GM19324 (cell line): ENCODE results near the gene SMC3.
"Not testable (repeated sequence)": the region's sequence is repeated elsewhere in the genome, so short reads cannot be mapped to it uniquely, and the experiment has no call there.

Source experiments
- ATAC-seq: cut with Tn5 transposase; IDR thresholded peaks from one replicate; pipeline ENCODE4 v1.9.1; 2021; ENCODE audit warnings: mild to moderate bottlenecking, moderate library complexity; ENCODE audit not compliant: unreplicated experiment, low FRiP score

Gene SMC3

DNA sequence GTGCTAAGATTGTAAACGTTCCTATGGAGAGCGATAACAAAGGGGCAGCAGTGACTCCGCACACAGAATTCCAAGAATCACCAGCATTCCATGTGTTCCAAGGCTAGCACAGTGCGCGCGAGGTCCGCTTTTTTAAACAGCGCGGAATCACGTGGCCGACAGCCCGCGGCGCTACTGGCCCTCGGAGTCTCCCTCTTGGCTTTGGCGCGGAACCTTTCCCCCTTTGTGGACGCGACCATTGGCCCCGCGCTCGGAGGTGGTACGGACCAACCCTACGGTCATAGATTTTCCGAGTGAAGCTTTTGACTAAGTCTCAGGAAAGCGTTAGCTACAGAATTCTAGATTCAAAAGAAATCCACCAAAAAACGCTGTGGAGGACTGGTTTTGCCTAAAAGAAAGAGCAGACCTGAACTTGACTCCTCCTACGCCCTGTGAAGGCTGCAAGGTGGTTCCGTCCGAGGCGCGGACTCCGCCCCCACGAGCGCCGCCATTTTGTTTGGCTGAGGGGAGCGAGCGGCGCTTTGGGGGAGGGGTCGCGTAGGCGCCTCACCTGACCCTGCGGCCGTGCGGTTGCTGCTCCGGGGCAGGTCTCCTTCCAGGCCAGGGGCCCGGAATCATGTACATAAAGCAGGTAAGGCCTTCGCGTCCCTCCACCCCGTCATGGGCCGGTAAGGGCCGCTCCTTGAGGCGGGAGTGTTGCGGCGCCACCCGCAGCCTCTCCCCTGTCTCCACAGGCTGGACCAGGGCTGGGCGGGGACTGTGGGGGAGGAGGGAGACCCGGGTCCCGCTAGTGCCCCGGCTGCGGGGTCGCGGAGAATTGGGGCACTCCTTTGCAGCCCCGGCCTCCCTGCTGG lies at the start of gene SMC3:
SMC3 (plus strand) TSS at position 495 of the 854 bp plus-strand sequence; CDS start at position 617, 122 bp downstream.
- peak; percentile 91 for ATAC-seq

DNA sequence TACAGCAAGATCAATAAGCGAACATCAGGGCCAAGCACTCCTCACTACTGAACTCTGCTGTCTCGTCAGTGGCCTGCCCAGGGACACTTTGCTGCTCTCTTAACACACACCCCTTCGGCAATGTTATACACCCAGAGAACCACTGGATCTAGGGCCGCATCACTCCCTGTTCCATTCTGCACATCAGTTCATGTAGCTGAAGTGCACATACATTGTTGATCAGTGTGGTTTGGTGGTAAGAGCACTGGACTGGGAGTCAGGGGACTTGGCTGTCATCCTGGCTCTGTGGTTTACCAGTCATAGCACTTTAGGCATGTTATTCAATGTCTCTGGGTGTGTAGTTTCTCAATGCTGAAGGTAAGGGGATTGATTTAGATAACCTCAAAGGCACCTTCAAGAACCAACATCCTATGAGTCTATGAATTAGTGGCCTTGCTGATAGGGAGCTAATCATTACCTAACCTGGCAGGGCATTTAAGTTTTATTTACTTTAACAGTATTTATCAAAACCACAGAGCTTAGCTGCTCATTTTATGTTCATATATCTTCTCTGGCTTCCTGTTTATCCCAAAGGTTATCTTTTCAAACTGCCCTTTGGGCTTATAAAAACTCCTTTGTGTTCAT lies 45.0 kb upstream of the SMC3 start:
- ATAC-seq, result no peak

DNA sequence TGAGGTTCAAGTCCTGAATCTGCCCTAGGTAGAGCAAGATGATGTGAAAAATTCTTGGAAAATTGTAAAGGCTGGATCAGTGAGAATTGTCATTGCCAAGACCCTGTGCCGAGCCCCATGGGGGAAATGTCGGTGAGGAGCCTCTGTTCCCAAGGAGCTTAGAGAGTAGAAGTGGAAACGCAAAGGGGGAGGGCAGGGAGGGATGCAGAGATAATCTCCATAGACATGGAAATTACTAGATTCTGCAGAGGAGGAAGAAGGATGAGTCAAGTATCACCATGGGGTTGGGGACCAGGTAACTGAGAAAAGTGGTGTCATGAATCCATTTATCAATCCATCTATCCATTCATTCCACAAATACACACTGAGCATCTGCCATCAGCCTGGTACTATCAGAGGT lies 43.8 kb upstream of the SMC3 start:
- no peak for ATAC-seq

DNA sequence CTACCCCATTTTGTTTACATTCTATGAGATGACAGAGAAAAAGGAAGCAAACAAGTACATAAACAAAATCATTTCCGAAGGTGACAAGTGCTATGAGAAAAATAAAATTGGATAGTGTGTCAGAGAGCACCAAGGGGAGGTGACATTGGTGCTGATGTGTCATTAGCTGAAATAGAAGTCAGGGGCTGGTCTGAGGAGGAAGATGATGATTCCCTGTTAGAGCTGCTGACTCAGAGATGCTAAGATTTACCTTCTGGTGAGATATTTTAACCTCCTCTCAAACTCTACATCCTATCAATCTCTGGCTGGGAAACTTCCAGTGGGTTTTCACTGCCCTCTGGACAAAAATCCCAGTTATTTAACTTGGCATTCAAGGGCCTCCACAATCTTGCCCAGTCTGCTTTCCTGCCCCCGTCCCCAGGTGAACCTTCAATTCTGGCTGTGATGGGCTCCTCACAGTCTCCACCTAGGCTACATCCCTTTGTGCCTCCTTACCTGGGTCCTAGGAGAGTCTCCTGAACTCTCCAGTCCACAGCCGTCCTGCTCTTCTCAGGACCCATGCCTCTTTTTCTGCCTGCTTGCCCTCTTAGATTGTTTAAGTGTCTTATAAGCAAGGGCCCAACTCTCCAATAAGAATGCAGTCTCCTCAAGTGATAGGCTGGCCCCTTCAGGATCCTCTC lies 43.2 kb upstream of the SMC3 start:
- no peak for ATAC-seq

DNA sequence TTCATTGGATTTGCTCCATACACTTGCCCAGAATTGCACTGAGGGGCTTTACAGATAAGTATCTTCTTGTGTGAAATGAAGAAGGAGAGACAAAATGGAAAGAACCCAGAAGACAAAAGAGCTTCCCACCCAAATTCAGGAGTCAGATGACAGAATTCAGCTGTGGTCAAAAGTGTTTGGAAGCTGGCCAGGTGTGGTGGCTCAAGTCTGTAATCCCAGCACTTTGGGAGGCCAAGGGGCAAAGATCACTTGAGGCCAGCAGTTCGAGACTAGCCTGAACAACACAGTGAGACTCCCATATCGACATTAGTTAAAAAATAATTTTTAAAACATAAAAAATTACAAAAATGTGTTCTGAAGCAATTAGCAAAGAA lies 42.6 kb upstream of the SMC3 start:
- no peak for ATAC-seq

DNA sequence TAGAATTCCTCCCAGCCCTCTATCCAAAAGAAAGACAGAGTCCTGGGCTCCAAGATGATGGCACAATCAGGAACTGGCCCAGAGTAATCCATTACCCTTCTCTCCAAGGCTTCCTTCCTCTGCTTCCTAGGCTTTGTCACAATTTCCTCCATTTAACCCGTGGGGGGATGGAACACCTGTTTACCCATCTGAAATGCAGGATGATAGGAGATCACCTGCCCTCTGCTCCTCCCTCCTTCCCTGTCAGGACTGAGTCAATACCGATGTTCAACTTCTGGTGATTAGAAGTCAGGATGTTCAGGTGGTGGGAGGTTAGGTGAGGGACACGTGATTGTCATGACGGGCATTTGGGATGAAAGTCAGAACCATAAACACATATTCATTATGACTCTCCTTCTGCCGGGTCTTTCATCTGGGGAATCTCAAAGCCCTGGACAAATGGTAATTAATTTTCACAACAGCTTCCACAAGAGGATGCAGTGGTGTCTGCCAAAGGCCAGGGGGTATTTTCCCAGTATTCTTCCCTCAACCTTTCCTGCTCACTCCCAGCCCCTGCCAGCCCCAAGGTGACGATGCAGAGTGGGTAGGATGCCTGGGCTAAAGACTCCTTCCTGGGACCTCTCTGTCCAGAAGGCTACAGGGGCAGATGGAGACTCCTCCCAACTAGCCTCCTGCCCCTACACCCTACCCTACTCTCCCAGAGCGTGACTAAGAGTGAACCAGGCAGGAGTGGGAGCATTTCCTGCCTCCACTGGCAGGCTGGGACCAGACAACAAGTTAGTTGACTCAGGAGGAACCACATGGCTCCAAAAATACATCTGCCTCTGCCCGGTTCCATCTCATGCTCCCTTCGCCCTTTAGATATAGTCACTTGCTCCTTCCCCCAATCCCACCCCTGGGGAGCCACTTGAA lies 41.9 kb upstream of the SMC3 start:
- no peak for ATAC-seq

DNA sequence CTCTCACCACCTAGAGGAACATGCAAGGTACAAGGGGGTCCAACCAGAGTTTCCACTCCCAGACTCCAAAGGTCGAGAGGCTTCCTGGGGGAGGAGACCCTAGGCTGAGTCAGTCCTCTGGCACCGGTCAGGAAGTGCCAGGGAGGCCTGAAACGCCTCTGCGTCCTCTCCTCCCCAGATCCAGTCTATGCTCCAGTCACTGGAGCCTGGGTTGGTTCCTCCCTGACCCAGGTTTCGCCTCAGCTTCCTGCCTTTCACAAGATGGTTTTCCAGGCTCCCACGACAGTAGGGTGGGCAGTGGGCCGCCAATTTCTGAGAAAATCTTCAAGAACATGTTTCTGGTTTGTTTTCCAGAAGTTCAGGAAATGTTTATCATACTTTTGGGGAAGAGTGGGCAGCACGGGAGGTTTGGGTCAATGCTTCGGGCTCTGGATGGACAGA lies 39.7 kb upstream of the SMC3 start:
- ATAC-seq, result no peak

DNA sequence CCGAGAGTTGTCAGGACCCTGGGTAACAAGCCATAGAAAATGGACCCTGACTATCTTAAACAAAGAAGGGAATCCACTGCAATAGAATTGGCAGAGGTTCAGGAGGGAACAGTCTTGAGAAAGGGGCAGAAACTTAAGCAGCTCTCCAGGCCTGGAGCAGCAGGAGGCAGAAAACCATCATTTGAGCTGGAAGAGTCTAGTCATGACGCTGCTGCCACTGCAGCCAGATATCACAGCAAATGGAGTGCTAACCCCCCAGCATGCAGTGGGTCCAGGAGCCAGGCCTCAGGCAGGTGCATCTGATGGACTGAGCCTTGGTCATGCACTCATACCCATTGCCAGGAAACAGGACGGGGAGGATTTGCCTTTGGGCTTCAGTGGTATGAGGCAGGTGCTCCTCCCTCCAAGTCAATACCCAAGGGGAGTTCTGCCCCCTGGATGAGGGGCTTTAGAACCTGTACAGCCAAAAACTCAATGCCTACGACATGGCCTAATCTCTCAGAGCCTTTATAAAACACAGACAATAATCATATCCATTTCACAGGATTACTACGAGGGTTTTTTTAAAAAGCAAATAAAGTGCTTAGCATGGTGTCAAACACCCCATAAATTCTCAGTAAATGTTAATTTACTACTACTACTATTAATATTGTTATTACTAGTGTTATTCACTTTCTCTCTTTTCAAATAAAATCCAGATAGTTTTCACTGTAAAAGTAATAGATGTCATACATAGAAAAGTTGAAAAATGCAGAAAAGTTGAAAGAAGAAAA lies 39.1 kb upstream of the SMC3 start:
- no peak for ATAC-seq

DNA sequence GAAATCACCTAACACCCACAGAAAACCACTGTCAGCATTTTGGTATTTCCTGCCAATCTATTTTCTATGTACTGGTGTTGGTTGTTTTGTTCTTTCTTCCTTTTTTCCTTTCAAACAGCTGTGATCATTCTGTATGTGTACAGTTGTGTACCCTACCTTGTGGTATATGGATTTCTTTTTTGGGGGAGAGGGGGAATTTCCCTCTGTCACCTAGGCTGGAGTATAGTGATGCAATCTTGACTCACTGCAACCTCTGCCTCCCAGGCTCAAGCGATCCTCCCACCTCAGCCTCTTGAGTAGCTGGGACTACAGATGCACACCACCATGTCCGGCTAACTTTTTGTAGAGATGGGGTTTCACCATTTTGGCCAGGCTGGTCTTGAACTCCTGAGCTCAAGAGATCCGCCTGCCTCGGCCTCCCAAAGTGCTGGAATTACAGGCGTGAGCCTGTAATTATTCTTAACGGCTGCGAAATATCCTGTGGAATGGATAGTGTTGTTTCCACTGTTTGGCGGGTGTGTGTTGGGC lies 38.4 kb upstream of the SMC3 start:
- peak; percentile 55 for ATAC-seq

DNA sequence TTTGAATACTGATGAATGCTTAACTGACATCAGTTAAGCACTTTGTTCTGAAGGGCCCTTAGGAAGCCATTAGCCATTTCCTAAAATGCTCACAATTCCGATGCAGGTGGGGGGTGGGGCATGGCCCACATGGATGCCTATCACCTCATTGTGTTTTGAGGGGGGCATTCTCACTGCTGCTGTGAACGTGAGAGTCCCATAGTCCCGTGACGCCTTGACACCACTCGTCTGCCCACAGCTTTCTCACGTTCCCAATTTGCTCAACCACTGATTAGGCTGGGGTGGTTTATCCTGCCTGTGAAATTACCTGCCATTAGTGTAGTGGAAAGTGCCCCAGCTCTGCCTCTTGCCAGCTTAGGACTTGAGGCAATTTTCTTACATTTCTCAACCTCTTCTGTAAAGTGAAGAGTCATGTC lies 37.9 kb upstream of the SMC3 start:
- ATAC-seq, result no peak

DNA sequence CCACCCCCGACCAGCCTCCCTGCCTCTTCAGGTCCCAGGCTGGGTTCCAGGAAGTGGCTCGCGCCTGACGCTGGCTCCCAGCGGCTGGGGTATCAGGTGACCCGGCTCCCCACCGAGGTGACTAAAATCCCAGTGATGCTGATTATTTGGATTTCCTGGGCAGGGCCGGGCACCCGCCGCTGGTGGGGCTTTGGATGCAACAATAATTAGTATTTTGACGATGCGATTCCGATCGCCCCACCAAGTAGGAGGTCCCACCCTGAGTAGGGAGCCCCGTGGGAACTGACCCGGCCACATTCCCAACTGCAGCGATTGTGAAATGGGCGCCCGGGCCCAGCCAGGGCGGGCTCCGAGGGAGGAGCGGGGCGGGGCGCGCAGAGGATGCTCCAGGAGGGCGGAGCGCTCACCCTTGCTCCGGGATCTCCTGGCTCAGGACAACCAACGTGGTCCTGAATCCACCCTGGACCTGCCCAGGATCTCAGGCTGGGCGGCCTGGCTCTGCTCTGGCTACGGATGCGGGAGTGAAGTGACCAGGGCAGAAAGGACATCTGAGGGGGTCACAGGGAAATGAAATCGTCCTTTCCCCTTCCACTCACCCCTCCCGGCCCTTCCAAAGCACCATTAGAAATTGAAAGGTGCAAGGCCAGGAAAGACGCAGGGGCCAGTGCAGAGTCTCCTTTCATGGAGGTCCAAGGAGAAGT lies 37.2 kb upstream of the SMC3 start:
- ATAC-seq, result no peak

DNA sequence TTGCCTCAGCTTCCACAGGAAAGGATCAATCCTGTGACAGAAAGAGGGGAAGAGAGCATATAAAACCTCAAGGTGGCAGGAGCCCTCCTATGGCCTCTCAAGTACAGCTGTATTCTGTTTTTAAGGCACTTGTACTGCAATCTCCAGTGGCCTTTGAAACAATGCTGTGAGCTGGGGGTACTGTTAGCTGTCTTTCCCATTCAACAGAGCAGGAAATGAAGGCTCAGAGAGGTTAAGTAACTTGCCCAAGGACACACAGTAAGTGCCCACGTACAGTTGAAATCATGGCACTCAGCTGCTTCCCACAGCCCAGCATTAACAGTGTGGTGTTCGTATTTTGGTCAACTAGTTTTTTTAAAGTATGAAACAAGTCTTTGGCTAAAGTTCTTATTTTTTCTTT lies 35.8 kb upstream of the SMC3 start:
- no peak for ATAC-seq

DNA sequence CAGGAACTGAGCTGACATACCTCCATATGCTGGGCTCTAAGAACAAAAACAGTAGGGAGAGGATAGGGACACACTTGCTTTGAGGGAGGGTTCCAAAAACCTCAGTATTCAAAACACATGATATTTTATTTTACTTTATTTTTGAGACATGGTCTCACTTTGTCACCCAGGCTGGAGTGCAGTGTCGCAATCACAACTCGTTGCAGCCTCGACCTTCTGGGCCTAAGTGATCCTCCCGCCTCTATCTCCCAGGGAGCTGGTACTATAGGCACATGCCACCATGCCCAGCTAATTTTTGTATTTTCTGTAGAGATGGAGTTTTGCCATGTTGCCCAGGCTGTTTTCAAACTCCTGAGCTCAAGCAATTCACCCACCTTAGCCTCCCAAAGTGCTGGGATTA lies 34.9 kb upstream of the SMC3 start:
- ATAC-seq, result not testable (repeated sequence)

DNA sequence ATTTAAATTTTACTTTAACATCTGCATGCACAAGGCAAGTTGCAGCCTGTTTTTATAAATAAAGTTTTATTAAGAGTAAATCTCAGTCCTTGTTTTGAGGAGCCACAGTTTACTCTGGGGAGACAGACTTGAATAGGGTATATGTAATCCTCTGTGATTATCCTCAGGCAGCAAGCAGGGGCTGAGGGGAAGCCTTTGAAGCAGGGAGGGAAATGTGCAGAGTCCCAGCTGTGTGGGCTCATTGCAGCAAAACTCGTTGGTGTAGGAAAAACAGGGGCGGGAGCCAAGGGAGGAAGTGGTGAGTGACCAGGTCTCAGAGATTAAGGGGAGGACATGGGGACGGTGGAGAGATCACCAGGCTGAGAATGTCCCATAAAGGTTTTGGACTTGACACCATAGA lies 34.3 kb upstream of the SMC3 start:
- ATAC-seq, result no peak

DNA sequence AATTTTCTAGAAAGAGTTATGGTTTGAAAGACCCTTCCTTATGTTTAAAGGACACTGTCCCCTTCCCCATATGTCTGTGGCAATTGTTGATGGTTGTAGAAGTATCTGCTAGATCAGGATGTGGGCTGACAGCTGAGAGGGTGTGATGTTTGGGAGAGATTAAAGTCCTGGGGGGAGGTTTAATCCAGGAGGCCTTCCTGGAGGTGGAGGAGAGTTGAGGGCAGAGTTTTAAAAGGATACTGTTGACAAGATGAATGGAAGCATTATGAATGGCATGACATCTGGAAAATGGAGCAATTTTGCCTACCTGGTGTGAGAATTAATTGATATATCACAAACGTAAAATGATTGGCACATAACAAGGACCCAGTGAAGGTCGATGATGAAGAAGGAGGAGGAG lies 32.9 kb upstream of the SMC3 start:
- no peak for ATAC-seq

DNA sequence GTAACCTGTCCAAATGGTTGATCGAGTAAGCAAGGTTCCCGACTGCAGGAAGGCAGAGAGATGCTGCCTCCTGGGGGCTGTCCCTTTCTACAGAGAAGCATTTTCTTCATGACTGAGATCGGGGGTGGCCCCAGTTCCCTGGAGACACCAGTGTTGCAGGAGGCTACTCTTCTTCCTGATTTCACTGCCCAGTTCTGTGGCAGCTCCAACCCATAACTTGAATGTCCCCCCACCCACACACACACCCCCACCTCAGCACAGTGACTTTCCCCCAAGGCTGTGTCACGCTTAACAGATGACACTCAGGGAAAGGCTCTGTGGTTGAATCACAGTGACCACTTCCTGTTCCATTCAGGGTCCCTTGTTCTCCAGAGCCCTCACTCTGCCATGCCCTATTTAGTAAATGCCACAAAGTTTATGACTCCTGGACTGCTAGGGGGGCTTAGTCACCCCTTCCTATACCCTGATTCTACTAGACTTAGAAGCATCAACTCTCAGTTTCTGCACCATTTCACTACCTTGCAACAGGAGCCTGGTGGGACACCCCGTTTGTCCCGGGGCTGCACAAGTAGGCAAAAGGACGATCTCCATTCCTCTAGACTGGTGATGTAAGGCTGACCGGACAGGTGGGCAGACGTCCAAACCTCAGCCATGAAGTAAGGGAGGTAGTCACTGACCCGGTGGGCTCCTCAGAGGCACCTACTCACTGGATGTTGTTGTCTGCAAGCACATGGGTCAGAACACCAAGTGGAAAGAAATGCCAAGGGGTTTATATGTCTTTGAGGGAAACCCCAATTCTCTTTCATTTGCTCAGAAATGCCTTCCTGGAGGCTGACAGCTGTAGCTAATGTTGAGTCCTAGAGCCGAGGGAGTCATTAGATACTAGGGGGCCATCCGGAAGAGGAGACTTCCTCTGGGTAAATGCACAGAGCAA lies 31.3 kb upstream of the SMC3 start:
- peak; percentile 75 for ATAC-seq

DNA sequence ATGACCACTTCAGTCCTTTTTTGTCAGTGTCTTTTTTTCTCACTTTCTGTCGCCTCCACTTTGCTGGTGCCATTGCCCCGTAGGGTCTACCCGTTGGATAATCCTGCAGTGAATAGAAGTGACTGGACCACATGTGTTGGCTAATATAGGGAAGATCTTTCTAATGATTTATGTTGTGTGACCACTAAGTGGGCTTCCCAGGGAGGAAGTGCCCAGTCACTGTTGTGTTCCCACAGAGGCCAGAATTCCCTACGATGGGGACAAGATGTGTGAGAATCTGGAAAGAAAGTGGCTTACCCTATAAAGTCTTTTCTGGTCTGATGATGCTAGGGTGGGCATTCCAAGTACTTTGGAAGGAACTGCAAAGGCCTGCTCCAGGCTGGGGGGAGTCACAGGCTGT lies 28.4 kb upstream of the SMC3 start:
- no peak for ATAC-seq

DNA sequence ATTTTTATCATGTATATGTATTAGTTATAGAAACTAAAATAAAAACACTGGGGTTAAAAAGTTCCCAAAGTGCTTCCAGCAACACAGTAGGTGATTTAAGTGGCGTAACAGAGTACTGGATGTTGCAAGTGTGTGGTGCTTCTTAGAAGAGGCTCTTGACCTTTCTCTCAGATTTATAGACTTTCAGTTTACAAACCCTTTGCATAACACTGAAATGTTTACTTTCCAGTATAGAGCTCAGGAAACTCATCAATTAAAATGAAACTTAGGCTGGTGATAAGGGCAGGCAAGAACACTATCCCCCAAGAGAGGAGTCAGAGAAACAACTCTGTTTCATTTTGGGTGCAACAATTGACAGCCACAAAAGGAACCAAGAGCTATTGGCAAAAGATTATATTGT lies 27.5 kb upstream of the SMC3 start:
- no peak for ATAC-seq
